ENCODE measurements around the gene MUTYH.
A peak's percentile ranks its signal among the peaks of the same experiment; 100 is the strongest.
"Not testable (repeated sequence)": the region's sequence is repeated elsewhere in the genome, so short reads cannot be mapped to it uniquely, and the experiment has no call there.

The MUTYH gene

GRCh38 chr1:45339789-45340558 lies at the start of gene MUTYH, which contains the start of gene TOE1:
TSS of gene MUTYH (minus strand) at chr1:45340440. CDS start at chr1:45334505, 5,935 bp downstream.
TSS of gene TOE1 (plus strand) at chr1:45340170. CDS start at chr1:45340253, 83 bp downstream.
- Mint-ChIP-seq H3K4me3 (peak within 1 kb of the TSS; percentile 100), H3K27me3 (no peaks in the 10 kb centered on the region), H3K27ac (peak within 1 kb of the TSS; percentile 97), H3K4me1 (peaks cover 29% of the 10 kb centered on the region), H3K36me3 (peaks cover 6% of the 10 kb centered on the region), H3K9me3 (no peaks in the 10 kb centered on the region)
- DNase-seq (ENCODE audit: low spot score in 2 of 2), result peak; percentile 81 to 87
- ATAC-seq (ENCODE audit: low read depth), result peak; percentile 81

- no peaks in the 10 kb centered on the region for H3K9me3 Mint-ChIP-seq
- peaks cover 3% of the 10 kb centered on the region for H3K4me1 Mint-ChIP-seq
- H3K36me3 Mint-ChIP-seq, result peaks cover 16% of the 10 kb centered on the region
- H3K27me3 Mint-ChIP-seq, result no peaks in the 10 kb centered on the region
- ATAC-seq (ENCODE audit: low read depth) (no peak), DNase-seq (ENCODE audit: low spot score in 2 of 2) (no peak)
- H3K4me3 Mint-ChIP-seq, result no peak overlapping the region
- no peak overlapping the region for H3K27ac Mint-ChIP-seq
These were observed 46.0 kb upstream of the MUTYH start for GRCh38 chr1:45386219-45386618.

- H3K36me3 Mint-ChIP-seq, result peaks cover 18% of the 10 kb centered on the region
- peaks cover 3% of the 10 kb centered on the region for H3K4me1 Mint-ChIP-seq
These were observed 45.1 kb upstream of the MUTYH start for GRCh38 chr1:45385302-45385701.

GRCh38 chr1:45384213-45384612 lies 44.0 kb upstream of the MUTYH start:
- H3K4me3 Mint-ChIP-seq; H3K27me3 Mint-ChIP-seq; ATAC-seq (ENCODE audit: low read depth); DNase-seq (ENCODE audit: low spot score in 2 of 2); H3K4me1 Mint-ChIP-seq; H3K9me3 Mint-ChIP-seq: not testable (repeated sequence)
- peaks cover 21% of the 10 kb centered on the region for H3K36me3 Mint-ChIP-seq
- peak overlapping the region; percentile 1 for H3K27ac Mint-ChIP-seq

More at GRCh38 chr1:45385302-45385701, 45.1 kb upstream of the MUTYH start:
- DNase-seq (ENCODE audit: low spot score in 2 of 2) (no peak), ATAC-seq (ENCODE audit: low read depth) (no peak)
- no peaks in the 10 kb centered on the region for H3K9me3 Mint-ChIP-seq
- H3K27me3 Mint-ChIP-seq, result no peaks in the 10 kb centered on the region
- H3K27ac Mint-ChIP-seq, result no peak overlapping the region
- no peak overlapping the region for H3K4me3 Mint-ChIP-seq

GRCh38 chr1:45383191-45383590 lies 43.0 kb upstream of the MUTYH start:
- Mint-ChIP-seq H3K9me3 (no peaks in the 10 kb centered on the region), H3K4me1 (peaks cover 3% of the 10 kb centered on the region), H3K27ac (no peak overlapping the region), H3K36me3 (peaks cover 21% of the 10 kb centered on the region), H3K27me3 (no peaks in the 10 kb centered on the region), H3K4me3 (no peak overlapping the region)
- ATAC-seq (ENCODE audit: low read depth) (no peak), DNase-seq (ENCODE audit: low spot score in 2 of 2) (no peak)

GRCh38 chr1:45381243-45381642 lies 41.0 kb upstream of the MUTYH start:
- Mint-ChIP-seq H3K27me3 (no peaks in the 10 kb centered on the region), H3K4me1 (peaks cover 2% of the 10 kb centered on the region), H3K4me3 (no peak overlapping the region), H3K9me3 (no peaks in the 10 kb centered on the region), H3K27ac (no peak overlapping the region), H3K36me3 (peaks cover 23% of the 10 kb centered on the region)
- no peak for ATAC-seq (ENCODE audit: low read depth)
- no peak for DNase-seq (ENCODE audit: low spot score in 2 of 2)

- ATAC-seq (ENCODE audit: low read depth) (no peak), DNase-seq (ENCODE audit: low spot score in 2 of 2) (no peak)
- Mint-ChIP-seq H3K27me3 (no peaks in the 10 kb centered on the region), H3K36me3 (peaks cover 22% of the 10 kb centered on the region), H3K9me3 (no peaks in the 10 kb centered on the region), H3K27ac (no peak overlapping the region), H3K4me1 (peaks cover 2% of the 10 kb centered on the region), H3K4me3 (no peak overlapping the region)
These were observed 40.5 kb upstream of the MUTYH start for GRCh38 chr1:45380730-45381129.

- no peaks in the 10 kb centered on the region for H3K9me3 Mint-ChIP-seq
- no peak overlapping the region for H3K27ac Mint-ChIP-seq
- H3K27me3 Mint-ChIP-seq, result no peaks in the 10 kb centered on the region
- no peak for ATAC-seq (ENCODE audit: low read depth)
- peaks cover 17% of the 10 kb centered on the region for H3K36me3 Mint-ChIP-seq
- no peak overlapping the region for H3K4me3 Mint-ChIP-seq
- DNase-seq (ENCODE audit: low spot score in 2 of 2), result no peak
- H3K4me1 Mint-ChIP-seq, result peaks cover 6% of the 10 kb centered on the region
These were observed 39.9 kb upstream of the MUTYH start for GRCh38 chr1:45380125-45380524.

GRCh38 chr1:45379524-45379923 lies 39.3 kb upstream of the MUTYH start:
- Mint-ChIP-seq H3K36me3 (peaks cover 15% of the 10 kb centered on the region), H3K9me3 (no peaks in the 10 kb centered on the region), H3K4me1 (peaks cover 12% of the 10 kb centered on the region), H3K27ac (no peak overlapping the region), H3K27me3 (no peaks in the 10 kb centered on the region), H3K4me3 (no peak overlapping the region)
- ATAC-seq (ENCODE audit: low read depth), result no peak
- no peak for DNase-seq (ENCODE audit: low spot score in 2 of 2)

GRCh38 chr1:45378184-45378583 lies 37.9 kb upstream of the MUTYH start:
- no peak for DNase-seq (ENCODE audit: low spot score in 2 of 2)
- peaks cover 9% of the 10 kb centered on the region for H3K36me3 Mint-ChIP-seq
- no peaks in the 10 kb centered on the region for H3K27me3 Mint-ChIP-seq
- H3K4me1 Mint-ChIP-seq, result peaks cover 18% of the 10 kb centered on the region
- H3K9me3 Mint-ChIP-seq, result no peaks in the 10 kb centered on the region
- H3K4me3 Mint-ChIP-seq, result no peak overlapping the region
- H3K27ac Mint-ChIP-seq, result no peak overlapping the region
- no peak for ATAC-seq (ENCODE audit: low read depth)

GRCh38 chr1:45375104-45376090 lies 35.2 kb upstream of the MUTYH start:
- no peak overlapping the region for H3K4me3 Mint-ChIP-seq
- H3K36me3 Mint-ChIP-seq, result peaks cover 11% of the 10 kb centered on the region
- H3K9me3 Mint-ChIP-seq, result no peaks in the 10 kb centered on the region
- no peak for DNase-seq (ENCODE audit: low spot score in 2 of 2)
- ATAC-seq (ENCODE audit: low read depth), result peak; percentile 38
- peaks cover 24% of the 10 kb centered on the region for H3K4me1 Mint-ChIP-seq
- H3K27ac Mint-ChIP-seq, result peak overlapping the region; percentile 64
- H3K27me3 Mint-ChIP-seq, result no peaks in the 10 kb centered on the region

GRCh38 chr1:45373573-45373972 lies 33.3 kb upstream of the MUTYH start:
- ATAC-seq (ENCODE audit: low read depth) (peak; percentile 58), DNase-seq (ENCODE audit: low spot score in 2 of 2) (no peak)
- peak overlapping the region; percentile 35 for H3K4me3 Mint-ChIP-seq
- peaks cover 11% of the 10 kb centered on the region for H3K36me3 Mint-ChIP-seq
- peaks cover 27% of the 10 kb centered on the region for H3K4me1 Mint-ChIP-seq
- H3K27ac Mint-ChIP-seq, result peak overlapping the region; percentile 6
- H3K9me3 Mint-ChIP-seq, result no peaks in the 10 kb centered on the region
- H3K27me3 Mint-ChIP-seq, result no peaks in the 10 kb centered on the region

GRCh38 chr1:45370575-45370974 lies 30.3 kb upstream of the MUTYH start:
- H3K9me3 Mint-ChIP-seq, result no peaks in the 10 kb centered on the region
- peaks cover 6% of the 10 kb centered on the region for H3K36me3 Mint-ChIP-seq
- no peaks in the 10 kb centered on the region for H3K27me3 Mint-ChIP-seq
- H3K27ac Mint-ChIP-seq, result no peak overlapping the region
- no peak overlapping the region for H3K4me3 Mint-ChIP-seq
- DNase-seq (ENCODE audit: low spot score in 2 of 2), result no peak
- peaks cover 25% of the 10 kb centered on the region for H3K4me1 Mint-ChIP-seq
- ATAC-seq (ENCODE audit: low read depth), result no peak

- H3K4me3 Mint-ChIP-seq, result no peak overlapping the region
- H3K9me3 Mint-ChIP-seq, result no peaks in the 10 kb centered on the region
- no peaks in the 10 kb centered on the region for H3K27me3 Mint-ChIP-seq
- H3K4me1 Mint-ChIP-seq, result peaks cover 14% of the 10 kb centered on the region
- peak overlapping the region; percentile 72 for H3K27ac Mint-ChIP-seq
- ATAC-seq (ENCODE audit: low read depth) (peak; percentile 57), DNase-seq (ENCODE audit: low spot score in 2 of 2) (no peak)
- H3K36me3 Mint-ChIP-seq, result peaks cover 3% of the 10 kb centered on the region
These were observed 24.8 kb upstream of the MUTYH start for GRCh38 chr1:45365051-45365450.
